Amniotic stem cell (primary cell): ENCODE results near the gene FCHSD2.
"Not testable (repeated sequence)": the region's sequence is repeated elsewhere in the genome, so short reads cannot be mapped to it uniquely, and the experiment has no call there.

Source experiments
- DNase-seq: peaks from one replicate; lab custom pipeline; 2025; lab: John Stamatoyannopoulos, UW

FCHSD2 gene

GRCh38 chr11:72820439-72821139, 321.5 kb downstream of the FCHSD2 start:
- no peak for DNase-seq

- DNase-seq = no peak
Observed at GRCh38 chr11:72818971-72819370, 323.1 kb downstream of the FCHSD2 start.

GRCh38 chr11:72817966-72818365, 324.2 kb downstream of the FCHSD2 start:
- DNase-seq = no peak

- DNase-seq = no peak
Observed at GRCh38 chr11:72816404-72816990, 325.6 kb downstream of the FCHSD2 start.

- no peak for DNase-seq
Observed at GRCh38 chr11:72815110-72815618, 327.0 kb downstream of the FCHSD2 start.

GRCh38 chr11:72814286-72815109, 327.6 kb downstream of the FCHSD2 start, which contains the start of gene ATG16L2:
ATG16L2 (plus strand) TSS chr11:72814411; CDS start chr11:72814446, 35 bp downstream.
- peak; percentile 59 for DNase-seq

- DNase-seq = peak; percentile 56
Observed at GRCh38 chr11:72813740-72814285, 328.3 kb downstream of the FCHSD2 start.

GRCh38 chr11:72812967-72813739, 329.0 kb downstream of the FCHSD2 start:
- DNase-seq = no peak

GRCh38 chr11:72812604-72812966, 329.5 kb downstream of the FCHSD2 start:
- no peak for DNase-seq

- not testable (repeated sequence) for DNase-seq
Observed at GRCh38 chr11:72811686-72812085, 330.4 kb downstream of the FCHSD2 start.

- DNase-seq = no peak
Observed at GRCh38 chr11:72808331-72808798, 333.8 kb downstream of the FCHSD2 start.

GRCh38 chr11:72807792-72808191, 334.3 kb downstream of the FCHSD2 start:
- no peak for DNase-seq

GRCh38 chr11:72807021-72807693, 335.0 kb downstream of the FCHSD2 start:
- no peak for DNase-seq

GRCh38 chr11:72806378-72806777, 335.7 kb downstream of the FCHSD2 start:
- not testable (repeated sequence) for DNase-seq

GRCh38 chr11:72805216-72805615, 336.9 kb downstream of the FCHSD2 start:
- DNase-seq = no peak

- DNase-seq = no peak
Observed at GRCh38 chr11:72802822-72803221, 339.3 kb downstream of the FCHSD2 start.

GRCh38 chr11:72799441-72799840, 342.7 kb downstream of the FCHSD2 start:
- DNase-seq = no peak

- DNase-seq = no peak
Observed at GRCh38 chr11:72798361-72798760, 343.8 kb downstream of the FCHSD2 start.

- DNase-seq = peak; percentile 95
Observed at GRCh38 chr11:72793425-72794367, 348.4 kb downstream of the FCHSD2 start, which contains the start of gene STARD10. STARD10 (minus strand) TSS chr11:72794047; CDS start chr11:72781181, 12,866 bp downstream.

GRCh38 chr11:72793076-72793424, 349.1 kb downstream of the FCHSD2 start:
- DNase-seq = no peak
